KMS-11 (cell line): ENCODE measurements around the gene ZFP36L1.

Experiments used
- H2AFZ ChIP-seq: fragments of 200-600 bp; sonication (generic); 2 replicates; pipeline ENCODE4 v1.6.1; 2016; ENCODE audit warnings: antibody characterized with exemption, mixed run types, low read depth
- H3K27ac ChIP-seq: fragments of 200-600 bp; sonication (generic); 2 replicates; pipeline ENCODE4 v1.6.1; 2016; ENCODE audit warnings: mild to moderate bottlenecking, mixed run types
- H3K27me3 ChIP-seq: fragments of 200-600 bp; sonication (generic); 2 replicates; pipeline ENCODE4 v1.6.1; 2017; ENCODE audit warnings: mild to moderate bottlenecking, low read depth, mixed run types, moderate library complexity; ENCODE audit not compliant: insufficient read depth
- H3K36me3 ChIP-seq: fragments of 200-600 bp; sonication (generic); 2 replicates; pipeline ENCODE4 v1.6.1; 2017; ENCODE audit warnings: mild to moderate bottlenecking, mixed run types; ENCODE audit not compliant: insufficient read depth
- H3K4me1 ChIP-seq: fragments of 200-600 bp; sonication (generic); 2 replicates; pipeline ENCODE4 v1.6.1; 2016; ENCODE audit warnings: mild to moderate bottlenecking, low read depth, mixed run types; ENCODE audit not compliant: poor library complexity, severe bottlenecking
- H3K4me2 ChIP-seq: fragments of 200-600 bp; sonication (generic); 2 replicates; pipeline ENCODE4 v1.7.0; 2016; ENCODE audit warnings: mild to moderate bottlenecking, mixed run types
- H3K4me3 ChIP-seq: fragments of 200-600 bp; sonication (generic); IDR thresholded peaks from 2 replicates; pipeline ENCODE4 v1.6.1; 2017; ENCODE audit warnings: low read depth, low read length, mixed read lengths; ENCODE audit not compliant: insufficient read depth
- H3K79me2 ChIP-seq: fragments of 200-600 bp; sonication (generic); 2 replicates; pipeline ENCODE4 v1.6.1; 2016; ENCODE audit warnings: low read depth, mixed run types; ENCODE audit not compliant: insufficient read depth
- H3K9ac ChIP-seq: fragments of 200-600 bp; sonication (generic); 2 replicates; pipeline ENCODE4 v1.6.1; 2016; ENCODE audit warnings: mild to moderate bottlenecking, mixed run types
- H4K20me1 ChIP-seq: fragments of 200-600 bp; sonication (generic); 2 replicates; pipeline ENCODE4 v1.6.1; 2016; ENCODE audit warnings: mild to moderate bottlenecking, mixed run types; ENCODE audit not compliant: insufficient read depth
- TF ChIP-seq, protein P1 (sequence below): fragments of 200-600 bp; sonication (generic); conservative IDR thresholded peaks from 2 replicates; pipeline ENCODE4 v1.6.1; 2017; ENCODE audit warnings: low read depth, mild to moderate bottlenecking, antibody characterized with exemption, low read length, moderate library complexity, mixed read lengths

Gene ZFP36L1

DNA sequence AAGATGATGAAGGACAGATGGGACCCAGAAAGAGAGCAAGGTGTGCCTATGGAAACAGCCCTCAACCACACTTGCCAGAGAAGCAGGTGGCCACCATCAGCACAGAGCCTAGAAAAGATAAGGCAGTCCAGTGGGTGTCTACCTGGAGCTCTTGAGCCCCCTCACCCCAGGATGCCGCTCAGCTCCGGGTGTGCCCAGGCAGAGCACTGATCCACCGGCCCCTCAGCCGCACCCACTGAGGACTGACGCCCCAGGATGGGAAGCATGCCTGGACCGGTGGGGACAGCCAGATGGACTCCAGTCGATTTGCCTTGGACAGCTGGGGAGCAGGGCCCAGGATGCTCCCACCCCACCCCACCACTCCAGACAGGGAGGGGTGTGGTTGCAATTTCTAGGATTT is 15.1 kb upstream of the ZFP36L1 start:
- TF ChIP-seq, protein P1, sequence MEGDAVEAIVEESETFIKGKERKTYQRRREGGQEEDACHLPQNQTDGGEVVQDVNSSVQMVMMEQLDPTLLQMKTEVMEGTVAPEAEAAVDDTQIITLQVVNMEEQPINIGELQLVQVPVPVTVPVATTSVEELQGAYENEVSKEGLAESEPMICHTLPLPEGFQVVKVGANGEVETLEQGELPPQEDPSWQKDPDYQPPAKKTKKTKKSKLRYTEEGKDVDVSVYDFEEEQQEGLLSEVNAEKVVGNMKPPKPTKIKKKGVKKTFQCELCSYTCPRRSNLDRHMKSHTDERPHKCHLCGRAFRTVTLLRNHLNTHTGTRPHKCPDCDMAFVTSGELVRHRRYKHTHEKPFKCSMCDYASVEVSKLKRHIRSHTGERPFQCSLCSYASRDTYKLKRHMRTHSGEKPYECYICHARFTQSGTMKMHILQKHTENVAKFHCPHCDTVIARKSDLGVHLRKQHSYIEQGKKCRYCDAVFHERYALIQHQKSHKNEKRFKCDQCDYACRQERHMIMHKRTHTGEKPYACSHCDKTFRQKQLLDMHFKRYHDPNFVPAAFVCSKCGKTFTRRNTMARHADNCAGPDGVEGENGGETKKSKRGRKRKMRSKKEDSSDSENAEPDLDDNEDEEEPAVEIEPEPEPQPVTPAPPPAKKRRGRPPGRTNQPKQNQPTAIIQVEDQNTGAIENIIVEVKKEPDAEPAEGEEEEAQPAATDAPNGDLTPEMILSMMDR, result no peak
- Histone ChIP-seq H3K79me2 (no peaks in the 10 kb centered on the region), H3K4me1 (no peaks in the 10 kb centered on the region), H4K20me1 (no peaks in the 10 kb centered on the region), H2AFZ (no peak overlapping the region), H3K9ac (no peak overlapping the region), H3K4me3 (no peak overlapping the region), H3K27me3 (no peaks in the 10 kb centered on the region), H3K36me3 (no peaks in the 10 kb centered on the region), H3K27ac (no peak overlapping the region), H3K4me2 (no peak overlapping the region)

DNA sequence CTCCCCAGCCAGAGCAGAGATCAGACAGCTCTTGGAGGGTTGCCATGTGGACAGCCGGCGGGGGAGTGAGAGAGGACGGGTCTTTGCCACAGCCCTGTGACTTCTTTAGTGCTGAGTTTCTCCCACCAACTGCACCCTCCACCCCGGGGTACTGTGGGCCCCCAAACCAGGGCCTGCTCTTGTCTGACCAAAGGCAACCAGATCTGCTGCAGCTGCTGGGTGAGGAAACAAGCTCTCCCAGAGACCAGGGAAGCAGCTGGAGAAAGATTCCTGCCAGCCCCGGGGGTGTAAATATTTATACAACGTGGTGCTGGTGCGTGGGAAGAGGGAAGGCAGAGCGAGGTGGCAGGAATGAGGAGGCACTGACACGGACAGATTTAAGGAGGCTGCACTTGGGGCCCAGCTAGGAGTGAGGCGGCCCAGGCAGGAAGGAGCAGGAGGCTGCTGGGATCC is 14.3 kb upstream of the ZFP36L1 start:
- TF ChIP-seq, protein P1, result no peak
- H3K27ac ChIP-seq, result no peak overlapping the region
- H3K4me2 ChIP-seq, result no peak overlapping the region
- no peaks in the 10 kb centered on the region for H3K79me2 ChIP-seq
- H3K4me1 ChIP-seq, result no peaks in the 10 kb centered on the region
- no peak overlapping the region for H2AFZ ChIP-seq
- no peaks in the 10 kb centered on the region for H4K20me1 ChIP-seq
- no peak overlapping the region for H3K4me3 ChIP-seq
- H3K27me3 ChIP-seq, result no peaks in the 10 kb centered on the region
- no peaks in the 10 kb centered on the region for H3K36me3 ChIP-seq
- no peak overlapping the region for H3K9ac ChIP-seq

DNA sequence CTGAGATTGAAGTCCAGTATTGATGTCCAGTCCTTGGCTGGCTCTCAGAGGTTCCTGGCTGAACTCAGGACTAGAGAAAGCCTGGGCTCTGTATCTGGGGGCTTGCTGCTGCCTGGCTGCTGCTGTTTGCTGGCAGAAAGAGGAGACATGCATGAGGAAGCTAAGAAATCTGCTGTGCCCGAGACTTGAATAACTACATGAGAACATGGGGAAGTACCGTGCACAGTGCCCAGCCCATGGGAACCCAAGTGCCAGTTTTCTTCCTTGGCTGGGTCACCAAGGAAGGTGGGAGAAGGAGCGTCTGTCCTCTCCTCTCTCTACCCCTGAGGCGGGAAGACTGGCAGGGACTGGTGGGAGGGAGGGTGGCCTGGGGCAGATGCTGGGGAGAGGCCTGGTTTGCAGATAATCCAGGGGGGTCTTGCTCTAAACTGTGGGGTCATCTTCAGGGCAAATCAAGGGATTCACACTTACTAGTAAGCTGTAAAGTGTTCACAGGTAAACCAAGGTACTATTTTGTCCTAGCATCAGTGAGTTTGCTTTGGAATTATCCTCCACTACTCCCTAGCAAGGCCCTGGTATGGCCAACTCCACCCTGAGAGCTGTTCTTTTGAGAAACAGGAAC is 13.8 kb upstream of the ZFP36L1 start:
- H3K36me3 ChIP-seq, result no peaks in the 10 kb centered on the region
- H3K27me3 ChIP-seq, result no peaks in the 10 kb centered on the region
- H3K4me3 ChIP-seq, result no peak overlapping the region
- H3K4me1 ChIP-seq, result no peaks in the 10 kb centered on the region
- no peak overlapping the region for H2AFZ ChIP-seq
- H3K27ac ChIP-seq, result no peak overlapping the region
- no peak overlapping the region for H3K4me2 ChIP-seq
- no peaks in the 10 kb centered on the region for H3K79me2 ChIP-seq
- TF ChIP-seq, protein P1, result no peak
- H3K9ac ChIP-seq, result no peak overlapping the region
- H4K20me1 ChIP-seq, result no peaks in the 10 kb centered on the region

DNA sequence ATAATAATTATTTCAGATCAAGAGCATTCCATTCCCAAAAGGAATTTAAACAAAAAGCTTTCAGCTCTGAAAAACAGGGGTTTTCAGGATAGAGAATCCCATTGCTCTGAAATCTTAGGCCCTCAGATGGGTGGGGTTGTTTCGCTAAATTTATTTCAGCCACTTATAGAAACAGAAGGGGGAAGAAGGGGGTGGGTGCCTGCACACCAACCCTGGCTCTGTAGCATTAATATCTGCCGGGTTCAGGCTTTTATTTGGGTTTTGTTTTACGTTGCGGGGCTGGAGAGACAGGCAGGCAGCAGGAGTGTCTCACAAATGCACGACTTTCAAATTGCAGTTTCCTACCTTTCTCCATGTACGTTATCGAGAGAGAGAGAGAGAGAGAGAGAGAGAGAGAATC is 12.5 kb upstream of the ZFP36L1 start:
- H2AFZ ChIP-seq, result no peak overlapping the region

More for the DNA sequence above, 12.5 kb upstream of the ZFP36L1 start:
- Histone ChIP-seq H3K79me2 (no peaks in the 10 kb centered on the region), H3K27me3 (no peaks in the 10 kb centered on the region), H3K9ac (no peak overlapping the region), H3K27ac (no peak overlapping the region), H3K4me3 (no peak overlapping the region), H4K20me1 (no peaks in the 10 kb centered on the region), H3K4me1 (peaks cover 8% of the 10 kb centered on the region), H3K36me3 (no peaks in the 10 kb centered on the region), H3K4me2 (no peak overlapping the region)
- TF ChIP-seq, protein P1, result no peak
